Measurements from ENCODE around the gene DDX10.

- no peak for TF ChIP-seq CTCF (IDR thresholded peaks at IDR 0.05 in 8 of 11, conservative IDR thresholded peaks at IDR 0.05 in 3 of 11)
- TF ChIP-seq POLR2A (IDR thresholded peaks at IDR 0.05) = no peak
- TF ChIP-seq POLR2AphosphoS5 (IDR thresholded peaks at IDR 0.05) = no peak
Measured at GRCh38 chr11:108945341-108945740, 280.5 kb downstream of the DDX10 start.

All from spleen (tissue), 7 donors.